DLD1 (cell line): ENCODE results near the gene CKAP4.

Experiments
- in situ Hi-C: cut with HindIII; loops from 2 replicates; pipeline ENCODE4 v1.10.0; 2017; ENCODE audit warnings: low sequenced_read_pairs

Gene CKAP4, protein sequence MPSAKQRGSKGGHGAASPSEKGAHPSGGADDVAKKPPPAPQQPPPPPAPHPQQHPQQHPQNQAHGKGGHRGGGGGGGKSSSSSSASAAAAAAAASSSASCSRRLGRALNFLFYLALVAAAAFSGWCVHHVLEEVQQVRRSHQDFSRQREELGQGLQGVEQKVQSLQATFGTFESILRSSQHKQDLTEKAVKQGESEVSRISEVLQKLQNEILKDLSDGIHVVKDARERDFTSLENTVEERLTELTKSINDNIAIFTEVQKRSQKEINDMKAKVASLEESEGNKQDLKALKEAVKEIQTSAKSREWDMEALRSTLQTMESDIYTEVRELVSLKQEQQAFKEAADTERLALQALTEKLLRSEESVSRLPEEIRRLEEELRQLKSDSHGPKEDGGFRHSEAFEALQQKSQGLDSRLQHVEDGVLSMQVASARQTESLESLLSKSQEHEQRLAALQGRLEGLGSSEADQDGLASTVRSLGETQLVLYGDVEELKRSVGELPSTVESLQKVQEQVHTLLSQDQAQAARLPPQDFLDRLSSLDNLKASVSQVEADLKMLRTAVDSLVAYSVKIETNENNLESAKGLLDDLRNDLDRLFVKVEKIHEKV

DNA sequence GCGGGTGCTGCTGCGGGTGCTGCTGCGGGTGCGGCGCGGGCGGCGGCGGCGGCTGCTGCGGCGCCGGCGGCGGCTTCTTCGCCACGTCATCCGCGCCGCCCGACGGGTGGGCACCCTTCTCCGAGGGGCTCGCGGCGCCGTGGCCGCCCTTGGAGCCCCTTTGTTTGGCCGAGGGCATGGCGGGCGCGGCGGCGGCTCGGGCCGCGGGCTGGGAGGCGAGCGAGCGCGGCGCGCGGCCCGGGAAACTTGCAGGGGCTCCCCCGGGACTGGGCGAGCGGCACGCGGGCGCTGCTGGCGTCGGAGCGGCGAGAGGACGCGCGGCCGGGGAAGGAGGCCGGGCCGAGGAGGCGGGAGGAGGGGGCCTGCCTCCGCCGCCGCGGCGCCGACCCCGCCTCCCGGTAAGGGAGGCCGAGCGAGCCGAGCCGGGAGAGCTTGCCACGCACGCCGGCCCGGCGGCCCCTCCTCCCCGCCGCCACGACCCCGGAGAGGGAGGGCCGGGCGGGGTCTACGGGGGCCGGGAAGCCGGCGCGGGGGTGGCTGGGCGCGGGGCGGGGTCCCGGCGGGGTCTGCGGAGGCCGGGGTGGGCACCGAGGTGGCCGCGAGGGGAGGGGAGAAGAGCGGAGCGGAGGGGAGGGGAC, at the start of gene CKAP4:
TSS of gene CKAP4 (minus strand) at position 347 of the 638 bp plus-strand sequence. CDS start at position 178, 169 bp downstream.
- in situ Hi-C loops: no loop called here

DNA sequence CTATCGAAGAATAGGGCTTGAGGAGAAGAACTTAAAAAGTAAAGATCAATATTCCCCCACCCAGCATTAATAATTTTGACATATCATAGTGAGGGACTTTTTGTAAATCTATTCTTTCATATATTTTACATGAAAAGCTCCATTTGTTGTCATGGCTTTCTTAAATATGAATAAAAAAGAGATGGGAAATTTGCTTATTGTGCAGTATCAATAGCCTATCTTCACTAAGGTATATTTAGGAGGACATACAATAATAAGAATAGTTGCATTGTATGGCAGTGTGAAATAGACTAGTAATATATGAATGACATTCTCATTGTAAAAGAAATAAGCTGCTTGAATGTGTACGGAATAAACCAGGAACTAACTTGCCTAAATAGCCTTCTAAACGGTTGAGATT, 49.3 kb upstream of the CKAP4 start:
- in situ Hi-C loops: loop anchor here (25.0 kb wide), 1 partner anchor 885 kb away; no protein-coding TSS in a partner anchor

- in situ Hi-C loops: loop anchor here (25.0 kb wide), 1 partner anchor 884 kb away; no protein-coding TSS in a partner anchor
These were observed 48.5 kb upstream of the CKAP4 start for GRCh38 chr12:106296179-106296877.

DNA sequence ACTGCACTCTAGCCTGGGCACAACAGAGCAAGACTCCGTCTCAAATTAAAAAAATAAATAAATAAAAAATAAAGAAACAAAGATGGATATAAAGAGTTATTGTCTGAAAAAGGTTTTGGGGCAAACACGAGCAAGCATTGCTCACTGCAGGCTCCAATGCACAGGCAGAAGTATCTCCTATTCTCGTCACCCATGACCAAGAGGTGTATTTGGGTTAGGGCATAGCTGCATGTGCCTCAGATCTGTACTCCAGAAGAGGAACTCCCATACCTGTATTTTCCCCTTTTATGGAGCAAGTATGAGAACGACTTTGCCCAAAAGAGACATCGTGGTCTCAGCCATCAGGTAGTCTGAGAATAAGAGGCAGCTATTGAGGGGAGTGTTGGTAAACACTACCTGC, 44.5 kb upstream of the CKAP4 start:
- in situ Hi-C loops: loop anchor here (25.0 kb wide), 1 partner anchor 880 kb away; no protein-coding TSS in a partner anchor

DNA sequence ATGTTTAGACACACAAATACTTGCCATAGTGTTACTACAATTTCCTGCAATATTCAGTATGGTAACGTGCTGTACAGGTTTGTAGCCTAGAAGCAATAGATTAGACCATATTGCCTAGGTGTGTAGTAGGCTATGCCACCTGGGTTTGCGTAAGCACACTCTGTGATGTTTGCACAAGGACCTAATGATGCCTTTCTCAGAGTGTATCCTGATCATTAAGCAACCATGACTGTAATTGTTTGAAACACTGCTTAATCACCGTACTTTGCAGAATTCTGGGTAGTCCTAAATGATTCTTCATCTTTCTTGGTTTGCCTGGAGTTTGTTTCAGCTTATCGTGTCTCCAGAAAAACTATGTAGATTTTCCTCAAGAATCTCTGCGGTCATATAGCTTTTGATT, 43.5 kb upstream of the CKAP4 start:
- in situ Hi-C loops: loop anchor here (25.0 kb wide), 1 partner anchor 879 kb away; no protein-coding TSS in a partner anchor

DNA sequence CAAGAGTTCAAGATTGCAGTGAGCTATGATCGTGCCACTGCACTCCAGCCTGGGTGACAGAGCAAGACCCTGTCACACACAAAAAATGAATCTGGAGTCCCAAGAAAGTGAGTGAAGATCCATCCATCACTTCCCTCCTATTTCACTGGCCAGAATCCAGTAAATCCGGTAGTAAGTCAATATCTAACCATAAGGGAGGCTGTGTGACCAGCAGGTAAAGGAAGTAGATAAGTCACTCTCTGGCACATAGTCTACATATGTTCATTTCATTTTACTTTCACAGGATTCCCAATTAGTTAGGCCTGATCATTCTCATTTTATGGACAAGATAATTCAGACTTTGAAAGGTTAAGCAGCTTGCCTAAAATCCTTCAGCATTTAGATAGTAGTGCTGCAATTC, 42.8 kb upstream of the CKAP4 start:
- in situ Hi-C loops: loop anchor here (25.0 kb wide), 1 partner anchor 878 kb away; no protein-coding TSS in a partner anchor

DNA sequence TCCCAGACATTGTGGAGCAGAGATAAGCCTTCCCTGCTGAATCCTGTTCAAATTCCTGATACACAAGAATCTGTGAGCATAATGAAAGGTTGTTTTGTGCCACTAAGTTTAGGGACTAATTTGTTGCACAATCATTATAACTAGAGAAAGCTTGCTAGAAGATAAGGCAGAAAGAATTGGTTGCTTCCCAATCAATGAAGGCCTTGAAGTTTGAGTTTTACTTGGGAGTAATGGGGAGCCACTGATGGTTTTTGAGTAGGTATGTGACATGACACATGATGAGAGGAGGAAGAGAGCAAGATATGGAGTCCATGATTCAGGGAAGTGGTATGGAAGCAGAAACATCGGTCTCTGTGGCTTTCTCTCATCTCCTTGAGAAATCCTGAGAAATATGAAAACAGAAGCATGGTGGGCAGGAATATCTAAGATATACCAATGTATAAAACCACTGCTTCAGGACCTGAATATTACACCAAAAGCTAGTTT, 41.4 kb upstream of the CKAP4 start:
- in situ Hi-C loops: loop anchor here (25.0 kb wide), 1 partner anchor 877 kb away; no protein-coding TSS in a partner anchor

- in situ Hi-C loops: loop anchor here (25.0 kb wide), 1 partner anchor 876 kb away; no protein-coding TSS in a partner anchor
These were observed 40.8 kb upstream of the CKAP4 start for GRCh38 chr12:106288494-106289195.

- in situ Hi-C loops: loop anchor here (25.0 kb wide), 1 partner anchor 876 kb away; no protein-coding TSS in a partner anchor
These were observed 40.3 kb upstream of the CKAP4 start for GRCh38 chr12:106288101-106288493.

DNA sequence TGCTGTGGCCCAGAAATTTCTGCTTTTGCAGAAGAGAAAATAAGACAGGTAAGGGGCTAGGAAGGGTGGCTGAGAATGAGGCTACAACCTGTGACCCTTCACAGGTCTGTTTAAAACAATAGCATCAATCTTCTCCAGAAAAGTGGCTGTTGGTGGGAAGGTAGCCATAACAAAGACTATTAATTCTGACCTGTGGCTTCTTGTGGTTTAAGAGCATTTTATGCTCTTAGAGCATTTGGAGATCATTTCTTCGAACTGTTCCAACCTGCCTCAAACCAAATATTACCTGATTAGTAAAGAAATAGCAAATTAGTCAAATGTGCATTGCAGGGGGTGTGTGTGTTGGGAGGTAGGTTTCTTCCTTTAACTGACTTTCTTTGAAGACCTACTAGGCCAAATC, 39.5 kb upstream of the CKAP4 start:
- in situ Hi-C loops: loop anchor here (25.0 kb wide), 1 partner anchor 875 kb away; no protein-coding TSS in a partner anchor

GRCh38 chr12:106286576-106287162, 38.8 kb upstream of the CKAP4 start:
- in situ Hi-C loops: loop anchor here (25.0 kb wide), 1 partner anchor 874 kb away; no protein-coding TSS in a partner anchor

GRCh38 chr12:106285982-106286381, 38.2 kb upstream of the CKAP4 start:
- in situ Hi-C loops: loop anchor here (25.0 kb wide), 1 partner anchor 874 kb away; no protein-coding TSS in a partner anchor

DNA sequence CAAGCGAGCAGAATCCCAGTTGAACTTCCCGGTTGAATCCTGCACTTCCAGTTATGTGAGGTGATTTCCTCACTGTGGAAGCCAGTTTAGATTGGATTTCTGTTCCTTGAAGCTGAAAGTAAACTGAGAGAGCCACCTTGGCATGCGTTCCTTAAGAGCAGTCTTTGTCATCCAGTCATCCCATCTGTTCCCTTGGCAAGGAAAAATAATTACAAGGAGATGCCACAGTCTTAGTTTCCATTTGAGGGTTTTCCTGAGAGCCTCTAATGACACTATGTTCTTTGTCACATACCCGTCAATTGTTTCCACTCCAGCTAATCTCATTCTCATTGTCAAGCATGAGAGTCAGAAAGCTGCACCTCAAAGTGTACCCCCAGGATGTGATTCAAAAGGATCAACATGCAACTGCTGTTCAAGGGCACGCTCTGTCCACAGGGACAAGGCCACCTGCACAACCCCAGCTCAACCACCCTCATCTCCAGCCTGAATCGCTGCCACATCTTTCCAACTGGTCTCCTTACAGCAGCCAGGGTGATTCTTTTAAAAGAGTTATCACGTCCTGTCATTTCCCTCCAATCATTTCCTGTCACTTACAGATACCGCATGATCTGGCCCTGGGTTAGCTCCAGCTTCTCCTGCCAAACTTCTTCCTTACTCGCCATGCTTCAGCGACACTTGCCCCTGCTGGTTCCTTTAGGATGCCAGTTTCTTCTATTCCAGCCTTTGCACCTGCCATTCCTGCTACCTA, 36.7 kb upstream of the CKAP4 start:
- in situ Hi-C loops: loop anchor here (25.0 kb wide), 1 partner anchor 872 kb away; no protein-coding TSS in a partner anchor

DNA sequence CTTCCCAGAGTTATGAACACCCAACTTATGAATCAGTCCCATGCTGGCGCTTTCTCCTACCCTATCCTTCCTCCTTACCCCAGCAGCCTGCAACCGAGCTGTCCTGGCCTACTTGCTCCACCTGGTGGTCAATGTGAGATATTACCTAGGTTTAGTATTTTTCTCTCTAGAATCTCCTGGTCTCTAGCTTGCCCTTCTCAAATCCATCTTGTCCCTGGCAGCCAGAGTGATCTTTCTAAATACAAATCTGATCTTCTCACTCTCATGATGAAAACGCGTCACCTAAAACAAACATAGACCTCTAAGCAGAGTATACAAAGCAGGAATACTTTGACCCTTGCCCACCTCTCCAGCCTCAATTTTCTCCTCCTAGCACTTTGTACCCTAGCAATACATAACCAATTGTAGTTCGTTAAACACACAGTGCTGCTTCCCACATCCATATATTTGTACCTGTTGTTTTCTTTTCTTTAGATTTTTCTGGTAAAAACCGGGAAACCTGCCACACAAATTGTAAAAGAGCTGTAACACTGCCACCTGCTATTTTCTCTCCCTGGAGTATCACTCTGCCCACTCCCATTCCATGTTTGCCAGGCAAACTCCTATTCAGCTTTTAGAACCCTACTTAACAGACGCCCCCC, 34.8 kb upstream of the CKAP4 start:
- in situ Hi-C loops: loop anchor here (25.0 kb wide), 1 partner anchor 870 kb away; no protein-coding TSS in a partner anchor

- in situ Hi-C loops: loop anchor here (25.0 kb wide), 1 partner anchor 870 kb away; no protein-coding TSS in a partner anchor
These were observed 34.0 kb upstream of the CKAP4 start for GRCh38 chr12:106281804-106282203.

DNA sequence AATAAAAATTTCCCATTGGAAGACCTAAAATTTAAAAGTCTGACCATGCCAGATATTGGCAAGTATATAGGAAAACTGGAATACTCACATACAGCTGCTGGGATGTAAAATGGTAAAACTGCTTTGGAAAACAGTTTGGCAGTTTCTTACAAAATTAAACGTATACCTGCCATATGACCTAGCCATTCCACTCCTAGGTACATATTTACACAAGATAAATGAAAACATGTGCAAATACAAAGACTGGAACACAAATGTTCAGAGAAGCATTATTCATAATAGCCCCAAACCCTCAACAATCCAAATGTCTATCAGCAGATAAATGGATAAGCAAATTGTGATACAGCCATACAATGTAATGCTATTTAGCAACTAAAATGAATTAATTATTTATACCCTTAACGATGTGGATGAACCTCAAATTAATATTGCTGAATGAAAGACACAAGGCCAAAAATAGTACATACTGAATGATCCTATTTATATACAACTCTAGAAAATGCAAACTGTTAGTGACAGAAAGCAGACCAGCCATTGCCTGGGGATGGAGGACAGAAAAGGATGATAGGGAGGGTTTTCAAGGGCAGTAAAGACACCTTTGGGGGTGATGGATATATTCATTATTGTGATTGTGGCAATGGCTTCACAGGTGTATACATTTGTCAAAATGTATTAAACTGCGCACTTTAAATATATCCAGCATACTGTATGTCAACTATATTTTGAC, 33.4 kb upstream of the CKAP4 start:
- in situ Hi-C loops: loop anchor here (25.0 kb wide), 1 partner anchor 869 kb away; no protein-coding TSS in a partner anchor

GRCh38 chr12:106280106-106280505, 32.3 kb upstream of the CKAP4 start:
- in situ Hi-C loops: loop anchor here (25.0 kb wide), 1 partner anchor 868 kb away; no protein-coding TSS in a partner anchor
